ENCODE data around the gene MPRIP.

- TF ChIP-seq, protein P1, sequence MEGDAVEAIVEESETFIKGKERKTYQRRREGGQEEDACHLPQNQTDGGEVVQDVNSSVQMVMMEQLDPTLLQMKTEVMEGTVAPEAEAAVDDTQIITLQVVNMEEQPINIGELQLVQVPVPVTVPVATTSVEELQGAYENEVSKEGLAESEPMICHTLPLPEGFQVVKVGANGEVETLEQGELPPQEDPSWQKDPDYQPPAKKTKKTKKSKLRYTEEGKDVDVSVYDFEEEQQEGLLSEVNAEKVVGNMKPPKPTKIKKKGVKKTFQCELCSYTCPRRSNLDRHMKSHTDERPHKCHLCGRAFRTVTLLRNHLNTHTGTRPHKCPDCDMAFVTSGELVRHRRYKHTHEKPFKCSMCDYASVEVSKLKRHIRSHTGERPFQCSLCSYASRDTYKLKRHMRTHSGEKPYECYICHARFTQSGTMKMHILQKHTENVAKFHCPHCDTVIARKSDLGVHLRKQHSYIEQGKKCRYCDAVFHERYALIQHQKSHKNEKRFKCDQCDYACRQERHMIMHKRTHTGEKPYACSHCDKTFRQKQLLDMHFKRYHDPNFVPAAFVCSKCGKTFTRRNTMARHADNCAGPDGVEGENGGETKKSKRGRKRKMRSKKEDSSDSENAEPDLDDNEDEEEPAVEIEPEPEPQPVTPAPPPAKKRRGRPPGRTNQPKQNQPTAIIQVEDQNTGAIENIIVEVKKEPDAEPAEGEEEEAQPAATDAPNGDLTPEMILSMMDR (IDR thresholded peaks at IDR 0.05), result no peak
- TF ChIP-seq POLR2AphosphoS5 (IDR thresholded peaks at IDR 0.05), result no peak
- TF ChIP-seq EP300 (IDR thresholded peaks at IDR 0.05), result no peak
Observed at GRCh38 chr17:17189559-17189958, 147.3 kb downstream of the MPRIP start.

All from sigmoid colon (tissue), 4 donors.